GM21786 (cell line): ENCODE measurements around the gene ANKRD11.
"Not testable (repeated sequence)": the region's sequence is repeated elsewhere in the genome, so short reads cannot be mapped to it uniquely, and the experiment has no call there.

ENCODE experiments used
- ATAC-seq: cut with Tn5 transposase; IDR thresholded peaks from one replicate; pipeline ENCODE4 v1.9.1; 2021; ENCODE audit not compliant: unreplicated experiment

The ANKRD11 gene

GRCh38 chr16:89304941-89305705 is 185.2 kb downstream of the ANKRD11 start:
- no peak for ATAC-seq

GRCh38 chr16:89304181-89304851 is 186.0 kb downstream of the ANKRD11 start:
- no peak for ATAC-seq

GRCh38 chr16:89303617-89304016 is 186.7 kb downstream of the ANKRD11 start:
- no peak for ATAC-seq

- ATAC-seq: no peak
Measured at GRCh38 chr16:89300976-89301360, 189.4 kb downstream of the ANKRD11 start.

- no peak for ATAC-seq
Measured at GRCh38 chr16:89300311-89300975, 189.9 kb downstream of the ANKRD11 start.

GRCh38 chr16:89299357-89300111 is 190.8 kb downstream of the ANKRD11 start:
- not testable (repeated sequence) for ATAC-seq

- ATAC-seq: no peak
Measured at GRCh38 chr16:89298623-89299225, 191.6 kb downstream of the ANKRD11 start.

GRCh38 chr16:89297910-89298545 is 192.3 kb downstream of the ANKRD11 start:
- ATAC-seq: no peak

GRCh38 chr16:89297156-89297874 is 193.0 kb downstream of the ANKRD11 start:
- ATAC-seq: no peak

- ATAC-seq: no peak
Measured at GRCh38 chr16:89295915-89296314, 194.4 kb downstream of the ANKRD11 start.

- ATAC-seq: no peak
Measured at GRCh38 chr16:89295071-89295900, 195.1 kb downstream of the ANKRD11 start.

GRCh38 chr16:89294486-89294885 is 195.9 kb downstream of the ANKRD11 start:
- ATAC-seq: no peak

- no peak for ATAC-seq
Measured at GRCh38 chr16:89293276-89294143, 196.9 kb downstream of the ANKRD11 start.

- no peak for ATAC-seq
Measured at GRCh38 chr16:89292443-89293078, 197.8 kb downstream of the ANKRD11 start.

- no peak for ATAC-seq
Measured at GRCh38 chr16:89291776-89292175, 198.6 kb downstream of the ANKRD11 start.

- ATAC-seq: no peak
Measured at GRCh38 chr16:89291363-89291762, 199.0 kb downstream of the ANKRD11 start.

- no peak for ATAC-seq
Measured at GRCh38 chr16:89290887-89291286, 199.5 kb downstream of the ANKRD11 start.
